ENCODE data around the gene WDR5B.

- no peak for TF ChIP-seq POLR2AphosphoS5 (IDR thresholded peaks at IDR 0.05; ENCODE audit: low read depth, low read length)
- no peak for TF ChIP-seq SIN3A (IDR thresholded peaks at IDR 0.05; ENCODE audit: borderline replicate concordance, insufficient read depth, low read length)
- TF ChIP-seq REST (IDR thresholded peaks at IDR 0.05; ENCODE audit: insufficient read depth in 1 of 2, low read depth in 2 of 2, low read length in 2 of 2), result no peak
- TF ChIP-seq TAF1 (IDR thresholded peaks at IDR 0.05; ENCODE audit: borderline replicate concordance, insufficient read depth, low read length), result no peak
These were observed 25.2 kb downstream of the WDR5B start for GRCh38 chr3:122390665-122391064.

All from PFSK-1 (cell line).